OCI-LY1 (cell line): Measurements from ENCODE around the gene PTPN14.

Experiments used
- H2AFZ ChIP-seq: fragments of 200-600 bp; sonication (generic), shearing (Covaris generic); 2 replicates; pipeline ENCODE4 v1.6.0; 2014; ENCODE audit warnings: antibody characterized with exemption, mild to moderate bottlenecking, low read length
- H3F3A ChIP-seq: fragments of 200-600 bp; sonication (generic), shearing (Covaris generic); 2 replicates; pipeline ENCODE4 v1.6.0; 2014; ENCODE audit warnings: mild to moderate bottlenecking, antibody characterized with exemption, low read length, moderate library complexity; ENCODE audit not compliant: insufficient read depth
- H3K27ac ChIP-seq: fragments of 200-600 bp; sonication (generic); 2 replicates; pipeline ENCODE4 v1.5.1; 2014; ENCODE audit warnings: low read length, mixed run types, mild to moderate bottlenecking, low read depth; ENCODE audit not compliant: poor library complexity, severe bottlenecking
- H3K27me3 ChIP-seq: fragments of 200-600 bp; sonication (generic); 2 replicates; pipeline ENCODE4 v1.6.0; 2014; ENCODE audit warnings: antibody characterized with exemption, mild to moderate bottlenecking, low read length, moderate library complexity; ENCODE audit not compliant: insufficient read depth
- H3K36me3 ChIP-seq: fragments of 200-600 bp; sonication (generic); 2 replicates; pipeline ENCODE4 v1.6.1; 2014; ENCODE audit warnings: mild to moderate bottlenecking, antibody characterized with exemption, low read length, moderate library complexity, mixed read lengths; ENCODE audit not compliant: insufficient read depth
- H3K4me1 ChIP-seq: fragments of 200-600 bp; sonication (generic); 2 replicates; pipeline ENCODE4 v1.5.1; 2014; ENCODE audit warnings: mild to moderate bottlenecking, low read length, moderate library complexity; ENCODE audit not compliant: insufficient read depth, severe bottlenecking
- H3K4me2 ChIP-seq: fragments of 200-600 bp; sonication (generic), shearing (Covaris generic); 2 replicates; pipeline ENCODE4 v1.6.1; 2014; ENCODE audit warnings: low read length
- H3K4me3 ChIP-seq: fragments of 200-600 bp; sonication (generic); 2 replicates; pipeline ENCODE4 v1.5.1; 2014; ENCODE audit warnings: low read length, low read depth, mild to moderate bottlenecking, mixed read lengths; ENCODE audit not compliant: poor library complexity, severe bottlenecking
- H3K79me2 ChIP-seq: fragments of 200-600 bp; shearing (Covaris generic); 2 replicates; pipeline ENCODE4 v1.6.1; 2016; ENCODE audit warnings: mixed run types, low read length, mixed read lengths; ENCODE audit not compliant: insufficient read depth
- H3K9ac ChIP-seq: fragments of 200-600 bp; sonication (generic), shearing (Covaris generic); 2 replicates; pipeline ENCODE4 v1.6.1; 2014; ENCODE audit warnings: mild to moderate bottlenecking, low read length, mixed read lengths
- H3K9me2 ChIP-seq: fragments of 200-600 bp; sonication (generic), shearing (Covaris generic); 2 replicates; pipeline ENCODE4 v1.6.1; 2014; ENCODE audit warnings: low read depth, mild to moderate bottlenecking, low read length, mixed read lengths
- H3K9me3 ChIP-seq: fragments of 200-600 bp; shearing (Covaris generic); 2 replicates; pipeline ENCODE4 v1.6.1; 2014; ENCODE audit warnings: low read length, mixed read lengths
- H4K20me1 ChIP-seq: fragments of 200-600 bp; sonication (generic), shearing (Covaris generic); 2 replicates; pipeline ENCODE4 v1.6.0; 2016; ENCODE audit warnings: mild to moderate bottlenecking, low read length; ENCODE audit not compliant: insufficient read depth
- EZH2 ChIP-seq: fragments of 200-600 bp; sonication (generic), shearing (Covaris generic); IDR thresholded peaks from 2 replicates; pipeline ENCODE4 v1.8.0; 2017; ENCODE audit warnings: borderline replicate concordance, mixed run types, mild to moderate bottlenecking, antibody characterized with exemption, low read length, moderate library complexity, mixed read lengths
- TF ChIP-seq, protein P1 (sequence below): fragments of 200-600 bp; sonication (generic), shearing (Covaris generic); IDR thresholded peaks from 2 replicates; pipeline ENCODE4 v1.5.1; 2017; ENCODE audit warnings: mild to moderate bottlenecking, antibody characterized with exemption, low read length, moderate library complexity, mixed read lengths

Gene PTPN14

DNA sequence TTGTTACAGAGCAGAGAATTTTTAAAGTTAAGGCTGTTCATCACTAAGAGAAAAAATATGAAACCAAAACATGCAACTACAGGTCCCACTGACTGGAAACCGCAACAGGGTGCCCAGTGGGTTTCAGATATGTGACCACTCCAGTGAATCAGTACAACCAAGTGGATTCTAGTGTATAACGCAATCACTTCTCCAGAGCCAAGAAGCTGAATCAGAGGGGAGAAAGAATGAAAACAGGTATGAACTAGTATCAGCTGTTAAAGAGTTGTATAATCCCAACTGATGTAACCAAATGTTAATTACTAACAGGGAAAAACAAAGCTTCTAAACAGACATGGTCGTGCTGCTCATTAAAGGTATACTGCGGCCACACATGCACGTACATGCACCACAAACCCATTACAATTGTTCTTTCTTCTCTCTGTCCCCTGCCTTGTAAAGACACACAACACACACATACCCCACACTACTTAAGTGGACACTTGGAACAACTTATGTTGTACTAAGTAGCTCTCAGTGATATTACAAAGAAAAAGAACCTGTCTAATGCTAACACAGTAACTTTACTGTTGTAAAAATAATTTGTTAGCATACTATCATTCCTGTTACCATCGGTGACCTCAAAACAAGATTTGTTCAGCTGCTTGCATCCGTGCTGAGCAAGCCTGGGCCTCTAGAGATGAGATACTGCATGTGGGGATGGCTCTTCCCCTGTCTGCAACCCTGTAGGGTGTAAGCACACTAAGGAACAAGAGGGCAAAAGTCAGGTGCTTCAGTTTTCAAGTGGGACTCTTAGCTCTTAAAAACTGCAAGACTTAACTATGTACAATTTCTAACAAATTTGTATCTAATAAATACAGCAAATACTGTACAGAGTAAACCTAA is 74.2 kb downstream of the PTPN14 start:
- H3K27ac ChIP-seq = no peak overlapping the region
- no peaks in the 10 kb centered on the region for H3K27me3 ChIP-seq
- TF ChIP-seq EZH2 = no peak
- TF ChIP-seq, protein P1, sequence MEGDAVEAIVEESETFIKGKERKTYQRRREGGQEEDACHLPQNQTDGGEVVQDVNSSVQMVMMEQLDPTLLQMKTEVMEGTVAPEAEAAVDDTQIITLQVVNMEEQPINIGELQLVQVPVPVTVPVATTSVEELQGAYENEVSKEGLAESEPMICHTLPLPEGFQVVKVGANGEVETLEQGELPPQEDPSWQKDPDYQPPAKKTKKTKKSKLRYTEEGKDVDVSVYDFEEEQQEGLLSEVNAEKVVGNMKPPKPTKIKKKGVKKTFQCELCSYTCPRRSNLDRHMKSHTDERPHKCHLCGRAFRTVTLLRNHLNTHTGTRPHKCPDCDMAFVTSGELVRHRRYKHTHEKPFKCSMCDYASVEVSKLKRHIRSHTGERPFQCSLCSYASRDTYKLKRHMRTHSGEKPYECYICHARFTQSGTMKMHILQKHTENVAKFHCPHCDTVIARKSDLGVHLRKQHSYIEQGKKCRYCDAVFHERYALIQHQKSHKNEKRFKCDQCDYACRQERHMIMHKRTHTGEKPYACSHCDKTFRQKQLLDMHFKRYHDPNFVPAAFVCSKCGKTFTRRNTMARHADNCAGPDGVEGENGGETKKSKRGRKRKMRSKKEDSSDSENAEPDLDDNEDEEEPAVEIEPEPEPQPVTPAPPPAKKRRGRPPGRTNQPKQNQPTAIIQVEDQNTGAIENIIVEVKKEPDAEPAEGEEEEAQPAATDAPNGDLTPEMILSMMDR = no peak
- H3F3A ChIP-seq = no peaks in the 10 kb centered on the region
- H3K4me3 ChIP-seq = no peak overlapping the region
- no peaks in the 10 kb centered on the region for H3K9me3 ChIP-seq
- no peak overlapping the region for H2AFZ ChIP-seq
- H3K79me2 ChIP-seq = no peaks in the 10 kb centered on the region
- no peaks in the 10 kb centered on the region for H3K36me3 ChIP-seq
- H4K20me1 ChIP-seq = no peaks in the 10 kb centered on the region
- no peaks in the 10 kb centered on the region for H3K4me1 ChIP-seq
- no peaks in the 10 kb centered on the region for H3K9me2 ChIP-seq
- no peak overlapping the region for H3K9ac ChIP-seq
- no peak overlapping the region for H3K4me2 ChIP-seq

DNA sequence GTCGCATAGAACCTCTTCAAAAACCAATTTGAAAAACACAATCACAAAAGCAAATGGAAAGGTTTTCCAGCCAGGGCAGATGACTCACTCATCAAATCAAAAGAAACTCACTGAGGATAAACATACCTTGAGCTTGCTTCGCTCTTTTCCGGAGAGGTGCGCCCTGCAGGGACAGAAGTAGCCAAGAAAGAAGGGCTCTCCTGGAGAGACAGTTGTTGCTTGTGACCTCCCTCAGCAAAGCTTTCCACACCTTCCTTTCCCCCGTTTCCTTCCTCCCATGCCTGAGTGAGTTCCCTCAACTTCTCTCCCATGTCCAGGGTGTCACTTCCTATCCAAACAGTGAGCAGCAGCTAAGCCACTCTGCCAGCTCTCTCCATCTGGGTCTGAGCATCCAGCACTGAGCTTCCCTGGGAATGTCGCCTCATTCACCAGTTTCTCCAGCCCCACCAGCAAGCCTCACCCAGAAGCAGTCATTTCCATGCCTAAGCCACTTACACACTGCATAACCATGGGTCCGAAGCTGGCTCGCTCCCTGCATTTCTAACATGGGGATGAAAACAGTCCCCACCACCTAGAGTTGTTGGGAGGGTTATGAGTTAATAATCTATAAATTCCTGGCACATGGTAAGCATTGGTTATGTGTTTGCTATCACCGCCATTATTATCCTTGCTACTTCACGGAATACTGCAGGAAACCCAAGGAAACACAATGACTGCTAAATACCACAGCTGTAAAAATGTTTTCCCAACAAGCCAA is 75.0 kb downstream of the PTPN14 start:
- TF ChIP-seq, protein P1 = no peak
- TF ChIP-seq EZH2 = no peak
- Histone ChIP-seq H2AFZ (no peak overlapping the region), H3K79me2 (no peaks in the 10 kb centered on the region), H3K9me2 (no peaks in the 10 kb centered on the region), H4K20me1 (no peaks in the 10 kb centered on the region), H3K36me3 (no peaks in the 10 kb centered on the region), H3K9ac (no peak overlapping the region), H3K4me2 (no peak overlapping the region), H3K4me3 (no peak overlapping the region), H3K27me3 (no peaks in the 10 kb centered on the region), H3K27ac (no peak overlapping the region), H3K9me3 (no peaks in the 10 kb centered on the region), H3K4me1 (no peaks in the 10 kb centered on the region), H3F3A (no peaks in the 10 kb centered on the region)

- no peaks in the 10 kb centered on the region for H3K4me1 ChIP-seq
Measured at GRCh38 chr1:214475746-214476145, 75.7 kb downstream of the PTPN14 start.

More at GRCh38 chr1:214475746-214476145, 75.7 kb downstream of the PTPN14 start:
- H3K9me2 ChIP-seq = no peaks in the 10 kb centered on the region
- no peaks in the 10 kb centered on the region for H3K79me2 ChIP-seq
- no peak overlapping the region for H3K4me2 ChIP-seq
- no peaks in the 10 kb centered on the region for H3K27me3 ChIP-seq
- H3K36me3 ChIP-seq = no peaks in the 10 kb centered on the region
- TF ChIP-seq EZH2 = no peak
- TF ChIP-seq, protein P1 = no peak
- no peaks in the 10 kb centered on the region for H3F3A ChIP-seq
- H3K4me3 ChIP-seq = no peak overlapping the region
- H3K9ac ChIP-seq = no peak overlapping the region
- no peaks in the 10 kb centered on the region for H3K9me3 ChIP-seq
- no peak overlapping the region for H3K27ac ChIP-seq
- no peak overlapping the region for H2AFZ ChIP-seq
- H4K20me1 ChIP-seq = no peaks in the 10 kb centered on the region
